Duodenal mucosa (tissue), 2 donors: ENCODE data around the gene TBL3.
"Not testable (repeated sequence)": the region's sequence is repeated elsewhere in the genome, so short reads cannot be mapped to it uniquely, and the experiment has no call there.

ENCODE experiments used
- H3K27ac ChIP-seq: one replicate; pipeline ENCODE4 v1.7.0; 2013; ENCODE audit warnings: low read depth, low read length
- H3K27me3 ChIP-seq, 2 donors: one replicate each; pipeline ENCODE4 v1.7.0; 2013; ENCODE audit warnings: low read length in 2 of 2, control low read depth in 1 of 2; ENCODE audit not compliant: insufficient read depth in 2 of 2, control insufficient read depth in 1 of 2
- H3K36me3 ChIP-seq, 2 donors: one replicate each; pipeline ENCODE4 v1.7.0; 2013; ENCODE audit warnings: low read length in 2 of 2, control low read depth in 1 of 2; ENCODE audit not compliant: insufficient read depth in 2 of 2, control insufficient read depth in 1 of 2
- H3K4me1 ChIP-seq, 2 donors: one replicate each; pipeline ENCODE4 v1.7.0; 2013; ENCODE audit warnings: low read length in 2 of 2, control low read depth in 1 of 2; ENCODE audit not compliant: insufficient read depth in 2 of 2, control insufficient read depth in 1 of 2
- H3K4me3 ChIP-seq, 2 donors: one replicate each; pipeline ENCODE4 v1.7.0; 2013; ENCODE audit warnings: low read length in 2 of 2, low read depth in 1 of 2
- H3K9ac ChIP-seq, 2 donors: one replicate each; pipeline ENCODE4 v1.7.0; 2013; ENCODE audit warnings: low read length in 2 of 2, low read depth in 1 of 2
- H3K9me3 ChIP-seq, 2 donors: one replicate each; pipeline ENCODE4 v1.7.0; 2013; ENCODE audit warnings: low read length in 2 of 2, control low read depth in 1 of 2; ENCODE audit not compliant: control insufficient read depth in 1 of 2

TBL3 gene

DNA sequence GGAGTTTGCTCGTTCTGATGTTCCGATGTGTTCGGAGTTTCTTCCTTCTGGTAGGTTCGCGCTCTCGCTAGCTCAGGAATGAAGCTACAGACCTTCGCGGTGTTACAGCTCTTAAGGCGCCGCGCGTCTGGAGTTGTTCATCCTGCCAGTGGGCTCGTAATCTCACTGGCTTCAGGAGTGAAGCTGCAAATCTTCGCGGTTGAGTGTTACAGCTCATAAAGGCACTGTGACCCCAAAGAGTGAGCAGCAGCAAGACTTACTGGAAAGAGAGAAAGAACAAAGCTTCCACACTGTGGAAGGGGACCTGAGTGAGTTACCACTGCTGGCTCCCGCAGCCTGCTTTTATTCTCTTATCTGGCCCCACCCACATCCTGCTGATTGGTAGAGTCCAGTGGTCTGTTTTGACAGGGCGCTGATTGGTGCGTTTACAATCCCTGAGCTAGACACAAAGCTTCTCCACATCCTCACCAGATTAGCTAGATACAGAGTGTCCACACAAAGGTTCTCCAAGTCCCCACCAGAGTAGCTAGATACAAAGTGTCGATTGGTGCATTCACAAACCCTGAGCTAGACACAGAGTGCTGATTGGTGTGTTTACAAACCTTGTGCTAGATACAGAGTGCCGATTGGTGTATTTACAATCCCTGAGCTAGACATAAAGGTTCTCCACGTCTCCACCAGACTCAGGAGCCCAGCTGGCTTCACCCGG, 14.3 kb upstream of the TBL3 start:
- not testable (repeated sequence) for H3K4me3 ChIP-seq, H3K27ac ChIP-seq, H3K9me3 ChIP-seq, H3K27me3 ChIP-seq, H3K9ac ChIP-seq
- Histone ChIP-seq H3K4me1 (peaks cover 15 to 19% of the 10 kb centered on the region in 2 donors), H3K36me3 (peaks cover 8 to 17% of the 10 kb centered on the region in 2 donors)

DNA sequence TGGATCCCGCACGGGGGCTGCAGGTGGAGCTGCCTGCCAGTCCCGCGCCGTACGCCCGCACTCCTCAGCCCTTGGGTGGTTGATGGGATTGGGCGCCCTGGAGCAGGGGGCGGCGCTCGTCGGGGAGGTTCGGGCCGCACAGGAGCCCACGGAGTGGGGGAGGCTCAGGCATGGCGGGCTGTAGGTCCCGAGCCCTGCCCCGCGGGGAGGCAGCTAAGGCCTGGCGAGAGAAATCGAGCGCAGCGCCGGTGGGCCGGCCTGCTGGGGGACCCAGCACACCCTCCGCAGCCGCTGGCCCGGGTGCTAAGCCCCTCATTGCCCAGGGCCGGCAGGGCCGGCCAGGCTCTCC, 13.7 kb upstream of the TBL3 start:
- not testable (repeated sequence) for H3K9me3 ChIP-seq, H3K4me3 ChIP-seq, H3K9ac ChIP-seq, H3K27me3 ChIP-seq, H3K27ac ChIP-seq
- Histone ChIP-seq H3K4me1 (peaks cover 16 to 24% of the 10 kb centered on the region in 2 donors), H3K36me3 (peaks cover 8 to 21% of the 10 kb centered on the region in 2 donors)

DNA sequence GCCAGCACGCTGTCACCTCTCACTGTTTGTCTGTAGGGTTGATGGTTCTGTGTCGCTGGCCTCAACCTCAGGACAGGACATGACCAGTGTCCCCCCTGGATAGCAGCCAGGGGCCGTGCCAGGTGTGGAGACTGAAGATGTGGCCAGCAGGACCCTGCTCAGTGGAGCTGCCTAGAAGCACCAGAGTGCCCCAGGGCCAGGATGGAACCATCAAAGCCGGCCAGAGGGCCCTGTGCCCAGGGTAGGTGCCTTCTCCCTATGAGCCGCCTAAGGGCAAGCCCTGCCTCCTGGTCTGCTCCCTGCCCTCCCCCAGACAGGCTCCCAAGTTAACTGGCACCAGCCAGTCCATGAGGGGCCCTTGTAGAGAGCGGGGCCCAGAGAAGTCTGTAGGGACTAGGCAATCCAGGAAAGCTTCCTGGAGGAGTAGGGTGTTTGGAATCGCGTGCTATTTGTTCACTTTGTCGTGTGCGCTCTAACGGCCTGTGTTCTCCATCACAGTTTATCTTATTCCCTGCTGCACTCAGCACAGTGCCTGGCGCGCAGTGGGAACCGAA, 13.1 kb upstream of the TBL3 start:
- Histone ChIP-seq H3K36me3 (peaks cover 8 to 24% of the 10 kb centered on the region in 2 donors), H3K27me3 (no peaks in the 10 kb centered on the region), H3K9me3 (no peaks in the 10 kb centered on the region), H3K4me1 (peaks cover 22 to 30% of the 10 kb centered on the region in 2 donors), H3K9ac (peak overlapping the region; percentile 9 to 94), H3K27ac (peak overlapping the region; percentile 27), H3K4me3 (peak overlapping the region; percentile 79 to 92)

DNA sequence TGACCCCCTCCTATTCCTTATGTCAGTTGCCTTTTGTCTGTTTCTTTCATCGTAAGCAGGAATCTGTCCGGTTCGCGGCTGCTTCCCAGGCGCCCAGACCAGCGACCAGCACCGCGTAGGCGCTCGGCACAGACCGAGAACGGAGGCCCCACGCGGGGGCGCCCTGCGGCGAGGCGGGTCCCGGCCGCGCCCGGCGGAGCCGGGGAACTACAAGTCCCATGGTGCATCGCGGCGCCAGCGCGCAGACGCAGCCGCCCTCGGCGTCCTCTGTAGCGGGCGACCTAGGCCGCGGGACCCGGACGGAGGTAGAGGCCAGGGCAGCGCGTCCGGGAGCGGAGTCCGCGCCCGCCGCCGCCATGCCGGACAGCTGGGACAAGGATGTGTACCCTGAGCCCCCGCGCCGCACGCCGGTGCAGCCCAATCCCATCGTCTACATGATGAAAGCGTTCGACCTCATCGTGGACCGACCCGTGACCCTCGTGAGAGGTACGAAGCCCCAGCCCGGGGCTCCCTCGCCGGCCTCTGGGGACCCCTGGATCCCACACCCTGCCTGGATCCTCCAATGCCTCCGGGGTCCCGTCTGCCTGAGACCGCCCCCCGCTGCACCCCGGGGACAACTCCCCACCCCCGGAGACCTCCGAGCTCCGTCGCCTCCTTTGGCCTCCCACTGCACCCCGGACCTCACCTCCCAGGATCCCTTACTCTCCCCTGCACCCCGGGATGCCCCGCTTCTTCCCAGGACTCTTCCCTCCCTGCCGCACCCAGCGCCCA, 12.4 kb upstream of the TBL3 start, which contains the start of gene NDUFB10:
Gene NDUFB10, plus strand, starts transcription at position 270 of the 771 bp plus-strand sequence. Its CDS starts 87 bp downstream, at position 357.
- Histone ChIP-seq H3K27ac (peak within 1 kb of the TSS; percentile 56), H3K9ac (peak within 1 kb of the TSS; percentile 91 to 94), H3K36me3 (peaks cover 8 to 26% of the 10 kb centered on the region in 2 donors), H3K4me3 (peak within 1 kb of the TSS; percentile 79 to 92), H3K9me3 (no peaks in the 10 kb centered on the region), H3K27me3 (no peaks in the 10 kb centered on the region), H3K4me1 (peaks cover 23 to 34% of the 10 kb centered on the region in 2 donors)

DNA sequence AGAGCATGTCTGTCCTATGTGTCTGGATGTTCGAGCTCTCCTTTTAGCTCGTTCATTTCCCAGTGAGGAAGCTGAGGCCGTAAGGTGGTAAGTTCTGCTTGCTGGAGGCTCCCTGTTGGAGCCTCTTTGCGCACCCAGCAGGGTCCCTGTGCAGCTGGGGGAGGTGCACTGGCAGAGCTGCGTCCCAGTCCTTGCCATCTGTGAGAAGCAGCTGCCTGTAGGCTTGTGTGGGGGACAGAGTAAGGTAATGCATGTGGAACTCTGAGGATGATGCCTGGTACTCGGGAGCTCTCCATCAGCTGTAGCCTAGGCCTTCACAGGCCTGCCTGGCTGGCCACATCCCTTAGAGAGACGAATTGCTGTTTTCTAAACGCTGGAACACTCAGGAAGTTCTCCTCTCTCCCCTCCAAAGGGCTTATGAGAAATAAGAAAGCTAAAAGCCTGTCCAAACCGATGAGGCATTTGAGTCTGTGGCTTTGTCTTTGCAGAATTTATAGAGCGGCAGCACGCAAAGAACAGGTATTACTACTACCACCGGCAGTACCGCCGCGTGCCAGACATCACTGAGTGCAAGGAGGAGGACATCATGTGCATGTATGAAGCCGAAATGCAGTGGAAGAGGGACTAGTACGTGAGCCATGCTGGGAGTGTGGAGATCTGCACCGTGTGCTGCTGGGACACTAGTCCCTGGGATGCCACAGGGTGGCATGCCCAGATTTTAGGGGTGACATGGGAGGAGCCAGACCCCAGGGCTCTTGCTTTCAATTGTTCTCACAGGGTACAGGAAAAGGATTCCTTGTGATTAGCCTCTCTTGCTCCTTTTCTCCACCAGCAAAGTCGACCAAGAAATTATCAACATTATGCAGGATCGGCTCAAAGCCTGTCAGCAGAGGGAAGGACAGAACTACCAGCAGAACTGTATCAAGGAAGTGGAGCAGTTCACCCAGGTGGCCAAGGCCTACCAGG, 10.9 kb upstream of the TBL3 start:
- H3K9ac ChIP-seq = peak overlapping the region; percentile 91 to 94
- H3K27me3 ChIP-seq = no peaks in the 10 kb centered on the region

DNA sequence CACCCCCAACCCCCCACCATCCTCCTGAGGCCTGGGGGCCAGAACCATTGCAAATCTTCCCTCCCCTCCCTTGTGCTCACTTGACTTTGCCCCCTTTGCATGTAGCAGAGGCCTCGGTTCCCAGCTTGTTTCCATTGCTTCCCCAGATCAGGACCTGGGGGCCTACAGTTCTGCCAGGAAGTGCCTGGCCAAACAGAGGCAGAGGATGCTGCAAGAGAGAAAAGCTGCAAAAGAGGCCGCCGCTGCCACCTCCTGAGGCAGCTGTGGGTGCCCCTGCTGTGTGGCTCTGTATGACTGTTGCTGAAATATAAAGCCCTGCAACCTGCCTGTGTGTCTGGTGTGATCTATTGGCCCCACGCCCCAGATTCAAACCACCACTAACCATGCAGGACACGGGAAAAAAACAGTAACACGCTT, 10.2 kb upstream of the TBL3 start:
- Histone ChIP-seq H3K9me3 (no peaks in the 10 kb centered on the region), H3K9ac (no peak overlapping the region), H3K27ac (no peak overlapping the region), H3K36me3 (peaks cover 8 to 26% of the 10 kb centered on the region in 2 donors), H3K4me1 (peaks cover 29 to 43% of the 10 kb centered on the region in 2 donors), H3K27me3 (no peaks in the 10 kb centered on the region), H3K4me3 (no peak overlapping the region)

More for the DNA sequence above, 10.9 kb upstream of the TBL3 start:
- H3K4me3 ChIP-seq = peak overlapping the region; percentile 79 to 92
- peaks cover 8 to 26% of the 10 kb centered on the region in 2 donors for H3K36me3 ChIP-seq
- no peaks in the 10 kb centered on the region for H3K9me3 ChIP-seq
- H3K4me1 ChIP-seq = peaks cover 28 to 42% of the 10 kb centered on the region in 2 donors
- no peak overlapping the region for H3K27ac ChIP-seq

DNA sequence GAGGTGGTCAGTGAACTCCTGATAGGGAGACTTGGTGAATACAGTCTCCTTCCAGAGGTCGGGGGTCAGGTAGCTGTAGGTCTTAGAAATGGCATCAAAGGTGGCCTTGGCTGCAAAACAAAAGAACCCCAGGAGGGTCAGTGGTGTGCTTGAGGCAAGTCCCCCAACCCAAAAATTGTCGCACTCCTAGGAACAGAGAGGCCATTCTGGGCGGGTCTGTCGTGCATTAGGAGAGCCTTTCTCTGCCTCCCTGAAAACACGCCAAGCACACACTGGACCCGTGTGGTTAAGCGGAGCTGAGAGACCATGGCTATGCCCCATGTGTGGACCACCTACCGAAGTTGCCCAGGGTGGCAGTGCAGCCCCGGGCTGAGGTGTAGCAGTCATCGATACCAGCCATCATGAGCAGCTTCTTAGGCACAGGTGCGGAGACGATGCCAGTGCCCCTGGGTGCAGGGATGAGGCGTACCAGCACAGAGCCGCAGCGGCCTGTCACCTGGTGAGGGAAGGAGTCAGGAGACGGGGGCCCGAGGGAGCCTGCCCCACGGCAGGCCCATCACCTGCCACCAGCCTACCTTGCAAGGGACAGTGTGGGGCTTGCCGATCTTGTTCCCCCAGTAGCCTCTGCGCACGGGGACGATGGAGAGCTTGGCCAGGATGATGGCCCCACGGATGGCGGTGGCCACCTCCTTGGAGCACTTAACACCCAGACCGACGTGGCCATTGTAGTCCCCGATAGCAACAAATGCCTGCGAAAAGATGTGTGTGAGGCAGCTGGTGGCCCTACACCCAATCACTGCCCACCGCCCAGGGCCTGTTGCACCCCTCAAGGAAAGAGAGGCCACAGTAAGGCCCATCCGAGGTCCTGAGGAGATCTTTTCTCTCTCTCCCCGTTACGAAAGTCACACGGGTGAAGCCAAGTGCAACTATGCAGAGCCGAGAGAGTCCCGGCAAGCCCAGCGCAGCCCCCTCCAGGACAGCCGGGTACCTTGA, 9.4 kb upstream of the TBL3 start:
- not testable (repeated sequence) for H3K4me3 ChIP-seq, H3K9ac ChIP-seq, H3K9me3 ChIP-seq, H3K27ac ChIP-seq, H3K27me3 ChIP-seq
- Histone ChIP-seq H3K36me3 (peaks cover 8 to 26% of the 10 kb centered on the region in 2 donors), H3K4me1 (peaks cover 29 to 43% of the 10 kb centered on the region in 2 donors)

DNA sequence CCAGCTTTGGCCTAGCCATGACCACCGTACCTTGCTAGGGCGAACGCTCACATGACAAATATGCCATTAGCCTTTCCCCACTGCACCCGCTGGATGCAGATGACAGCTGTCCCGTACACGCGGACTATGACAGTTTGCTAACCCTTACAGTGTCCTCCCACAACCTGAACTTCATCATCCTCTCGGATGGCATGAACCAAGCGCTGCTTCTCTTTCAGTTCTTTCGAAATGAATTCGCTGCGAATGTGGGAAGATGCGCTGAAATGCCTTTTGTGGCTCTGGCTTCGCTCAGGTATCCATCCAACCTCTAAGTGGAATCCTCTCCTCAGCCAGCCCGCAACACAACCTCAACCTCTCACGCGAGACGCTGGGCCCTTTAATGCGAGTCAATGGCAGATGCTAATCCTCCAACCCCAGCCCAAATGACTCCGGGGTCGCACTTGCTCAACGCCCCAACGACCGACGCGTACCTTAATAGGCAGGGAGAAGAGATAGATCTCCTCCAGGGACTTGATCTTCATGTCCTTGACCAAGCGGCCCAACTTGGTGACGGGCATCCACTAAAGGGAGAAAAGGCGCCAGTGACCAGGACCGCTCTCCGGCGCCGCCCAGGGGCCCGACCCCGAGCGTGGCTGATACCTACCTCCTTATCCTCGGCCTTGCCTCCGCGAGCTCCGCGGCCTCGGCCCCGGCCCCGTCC, 7.9 kb upstream of the TBL3 start:
- H3K36me3 ChIP-seq = peaks cover 8 to 26% of the 10 kb centered on the region in 2 donors
- no peaks in the 10 kb centered on the region for H3K27me3 ChIP-seq
- no peaks in the 10 kb centered on the region for H3K9me3 ChIP-seq
- peak overlapping the region; percentile 85 to 88 for H3K9ac ChIP-seq
- H3K4me1 ChIP-seq = peaks cover 26 to 40% of the 10 kb centered on the region in 2 donors
- H3K27ac ChIP-seq = peak overlapping the region; percentile 95
- peak overlapping the region; percentile 87 to 94 for H3K4me3 ChIP-seq
